Neural crest cell (in vitro differentiated cells): ENCODE results near the gene ZNF394. TPM values are rescaled to one million over a fixed set of nuclear protein-coding genes. Genes with fewer than 3 reads are reported as not detected.

ENCODE experiments used
- DNase-seq: peaks from one replicate; pipeline ENCODE4 v3.0.0; 2021; ENCODE audit warnings: low read depth, mixed read lengths, low spot score
- H3K27ac Mint-ChIP-seq: one replicate; pipeline ENCODE4 v1.8.0; 2021; ENCODE audit warnings: mild to moderate bottlenecking, mixed read lengths; ENCODE audit not compliant: unreplicated experiment
- H3K27me3 Mint-ChIP-seq: 2 replicates; pipeline ENCODE4 v1.8.0; 2021; ENCODE audit warnings: low read depth, mild to moderate bottlenecking, mixed read lengths
- H3K36me3 Mint-ChIP-seq: 2 replicates; pipeline ENCODE4 v1.8.0; 2021; ENCODE audit warnings: low read depth, mild to moderate bottlenecking, mixed read lengths
- H3K4me1 Mint-ChIP-seq: 2 replicates; pipeline ENCODE4 v1.8.0; 2021; ENCODE audit warnings: mixed read lengths
- H3K4me3 Mint-ChIP-seq: one replicate; pipeline ENCODE4 v1.8.0; 2021; ENCODE audit warnings: mild to moderate bottlenecking, mixed read lengths
- H3K9me3 Mint-ChIP-seq: 2 replicates; pipeline ENCODE4 v1.8.0; 2021; ENCODE audit warnings: mixed read lengths
- total RNA-seq: library from RNA; stranded (reverse); gene quantifications from 2 replicates; pipeline ENCODE4 v1.2.1, GENCODE V29; 2021
- TF ChIP-seq, protein P1 (sequence below): fragments of 200-600 bp; sonication (generic); conservative IDR thresholded peaks from 2 replicates; pipeline ENCODE4 v1.5.0; 2021; ENCODE audit warnings: antibody characterized with exemption, mild to moderate bottlenecking

Gene ZNF394
- total RNA-seq, 1 donor from 2014 or later, result 19.5 TPM

DNA sequence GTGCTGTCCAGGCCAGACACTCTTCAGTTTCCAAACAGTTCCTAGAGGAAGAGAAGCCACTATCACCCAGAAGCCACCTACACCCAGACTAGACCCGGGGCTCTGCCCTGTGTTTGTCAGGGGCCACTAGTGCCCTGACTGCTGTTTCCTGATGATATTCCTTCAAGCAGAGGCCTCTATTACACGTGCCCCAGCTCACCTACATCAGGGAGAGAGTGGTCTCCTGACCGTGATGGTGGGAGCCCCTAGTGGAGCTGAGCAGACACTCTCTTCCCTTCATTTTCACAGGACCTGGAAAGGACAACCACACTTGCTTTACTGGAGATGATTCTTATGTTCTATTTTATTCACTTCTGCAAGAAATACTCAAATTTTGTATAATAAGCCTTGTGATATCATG, 9.2 kb downstream of the ZNF394 start:
- H3K27me3 Mint-ChIP-seq, result no peaks in the 10 kb centered on the region
- DNase-seq, result no peak
- no peaks in the 10 kb centered on the region for H3K4me1 Mint-ChIP-seq
- no peak overlapping the region for H3K4me3 Mint-ChIP-seq
- H3K9me3 Mint-ChIP-seq, result peaks cover 5% of the 10 kb centered on the region
- no peak overlapping the region for H3K27ac Mint-ChIP-seq
- TF ChIP-seq, protein P1, sequence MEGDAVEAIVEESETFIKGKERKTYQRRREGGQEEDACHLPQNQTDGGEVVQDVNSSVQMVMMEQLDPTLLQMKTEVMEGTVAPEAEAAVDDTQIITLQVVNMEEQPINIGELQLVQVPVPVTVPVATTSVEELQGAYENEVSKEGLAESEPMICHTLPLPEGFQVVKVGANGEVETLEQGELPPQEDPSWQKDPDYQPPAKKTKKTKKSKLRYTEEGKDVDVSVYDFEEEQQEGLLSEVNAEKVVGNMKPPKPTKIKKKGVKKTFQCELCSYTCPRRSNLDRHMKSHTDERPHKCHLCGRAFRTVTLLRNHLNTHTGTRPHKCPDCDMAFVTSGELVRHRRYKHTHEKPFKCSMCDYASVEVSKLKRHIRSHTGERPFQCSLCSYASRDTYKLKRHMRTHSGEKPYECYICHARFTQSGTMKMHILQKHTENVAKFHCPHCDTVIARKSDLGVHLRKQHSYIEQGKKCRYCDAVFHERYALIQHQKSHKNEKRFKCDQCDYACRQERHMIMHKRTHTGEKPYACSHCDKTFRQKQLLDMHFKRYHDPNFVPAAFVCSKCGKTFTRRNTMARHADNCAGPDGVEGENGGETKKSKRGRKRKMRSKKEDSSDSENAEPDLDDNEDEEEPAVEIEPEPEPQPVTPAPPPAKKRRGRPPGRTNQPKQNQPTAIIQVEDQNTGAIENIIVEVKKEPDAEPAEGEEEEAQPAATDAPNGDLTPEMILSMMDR, result no peak
- peaks cover 40% of the 10 kb centered on the region for H3K36me3 Mint-ChIP-seq

DNA sequence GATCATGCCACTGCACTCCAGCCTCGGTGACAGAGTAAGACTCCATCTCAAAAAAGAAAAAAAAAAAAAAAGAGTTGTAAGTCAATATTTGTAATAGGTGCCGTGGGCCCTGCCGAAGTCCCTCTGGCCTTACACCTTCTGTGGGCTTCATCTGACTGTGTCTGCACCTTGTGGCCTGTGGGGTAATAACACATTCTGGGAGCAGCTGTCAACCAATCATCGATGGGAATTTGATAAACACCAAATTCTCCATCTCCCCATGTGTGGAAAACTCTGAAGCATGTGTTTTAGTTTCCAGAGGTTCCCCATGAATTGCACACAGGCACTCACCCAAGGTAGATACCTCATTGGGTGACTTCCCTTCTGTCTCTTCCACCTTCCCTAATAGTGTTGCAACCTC, 10.8 kb downstream of the ZNF394 start:
- TF ChIP-seq, protein P1, result peak; percentile 25
- Mint-ChIP-seq H3K27ac (no peak overlapping the region), H3K27me3 (no peaks in the 10 kb centered on the region), H3K9me3 (peaks cover 5% of the 10 kb centered on the region), H3K4me3 (no peak overlapping the region), H3K36me3 (peaks cover 33% of the 10 kb centered on the region), H3K4me1 (no peaks in the 10 kb centered on the region)
- DNase-seq, result no peak

DNA sequence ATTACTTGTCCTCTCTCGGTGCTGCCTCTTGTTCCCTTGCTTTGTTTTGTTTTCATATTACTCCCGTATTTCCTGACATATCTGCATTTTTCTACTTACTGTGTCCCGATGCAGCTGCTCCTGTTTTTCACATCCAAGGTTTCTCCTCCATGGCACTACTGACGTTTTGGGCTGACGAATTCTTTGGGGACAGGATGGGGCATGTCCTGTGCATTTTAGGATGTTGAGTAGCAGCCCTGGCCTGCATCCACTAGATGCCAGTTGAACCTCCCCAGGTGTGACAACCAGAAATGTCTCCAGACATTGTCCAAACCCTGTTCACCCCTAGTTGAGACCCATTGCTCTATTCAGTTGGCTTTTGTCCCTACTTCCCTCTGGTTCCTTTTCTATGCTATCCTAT, 15.0 kb downstream of the ZNF394 start:
- H3K27ac Mint-ChIP-seq, result no peak overlapping the region
- no peaks in the 10 kb centered on the region for H3K9me3 Mint-ChIP-seq
- H3K36me3 Mint-ChIP-seq, result peaks cover 10% of the 10 kb centered on the region
- H3K4me1 Mint-ChIP-seq, result no peaks in the 10 kb centered on the region
- no peaks in the 10 kb centered on the region for H3K27me3 Mint-ChIP-seq
- H3K4me3 Mint-ChIP-seq, result no peak overlapping the region
- DNase-seq, result no peak
- TF ChIP-seq, protein P1, result no peak

DNA sequence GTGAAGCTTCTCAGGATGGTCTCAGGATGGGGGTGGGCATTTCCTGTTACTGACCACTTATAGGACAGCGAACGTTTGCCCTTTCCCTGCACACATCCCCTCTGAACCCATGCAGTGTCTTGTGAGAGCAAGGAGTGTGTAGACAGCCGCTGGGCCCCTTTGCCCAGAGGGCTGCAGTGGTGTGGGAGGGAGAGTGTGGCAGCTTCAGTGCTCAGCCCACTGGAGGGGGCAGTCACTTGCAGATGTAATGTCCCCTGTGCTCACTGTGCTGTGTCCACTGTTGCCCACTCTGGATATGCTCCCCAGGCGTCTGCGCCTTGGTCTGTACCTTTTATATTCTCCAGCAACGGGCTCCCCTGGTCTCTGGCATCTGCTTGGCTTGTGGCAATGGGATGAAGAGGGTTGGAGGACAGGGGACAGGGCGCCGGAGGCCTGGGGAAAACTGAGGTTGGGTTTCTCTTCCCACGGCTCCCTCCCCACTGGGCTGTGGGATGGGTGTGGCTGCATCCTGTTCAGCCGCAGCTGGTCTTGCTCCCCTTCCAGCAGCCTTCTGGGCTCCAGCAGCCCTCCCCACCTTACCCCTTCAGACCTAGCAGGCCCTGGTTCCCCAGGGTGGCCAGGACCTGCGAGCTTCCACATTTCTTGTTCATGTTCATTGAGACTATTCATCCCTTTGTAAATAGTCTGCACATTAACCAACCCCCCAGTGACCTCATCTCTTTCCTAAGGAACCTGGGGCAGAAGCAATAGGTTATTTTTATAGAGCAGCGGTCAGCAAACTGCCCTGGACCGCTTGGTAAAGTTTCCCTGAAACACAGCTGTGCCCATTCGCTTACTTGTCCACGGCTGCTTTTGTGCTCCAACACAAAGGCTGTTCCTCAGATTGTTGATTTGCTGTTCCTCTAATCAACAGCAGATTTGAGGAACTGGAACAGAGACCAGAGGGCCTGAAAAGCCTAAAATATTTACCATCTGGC, 21.3 kb downstream of the ZNF394 start:
- Mint-ChIP-seq H3K27me3 (no peaks in the 10 kb centered on the region), H3K9me3 (no peaks in the 10 kb centered on the region), H3K4me3 (peak overlapping the region; percentile 22), H3K36me3 (peaks cover 2% of the 10 kb centered on the region), H3K27ac (no peak overlapping the region), H3K4me1 (peaks cover 3% of the 10 kb centered on the region)
- TF ChIP-seq, protein P1, result no peak
- no peak for DNase-seq

DNA sequence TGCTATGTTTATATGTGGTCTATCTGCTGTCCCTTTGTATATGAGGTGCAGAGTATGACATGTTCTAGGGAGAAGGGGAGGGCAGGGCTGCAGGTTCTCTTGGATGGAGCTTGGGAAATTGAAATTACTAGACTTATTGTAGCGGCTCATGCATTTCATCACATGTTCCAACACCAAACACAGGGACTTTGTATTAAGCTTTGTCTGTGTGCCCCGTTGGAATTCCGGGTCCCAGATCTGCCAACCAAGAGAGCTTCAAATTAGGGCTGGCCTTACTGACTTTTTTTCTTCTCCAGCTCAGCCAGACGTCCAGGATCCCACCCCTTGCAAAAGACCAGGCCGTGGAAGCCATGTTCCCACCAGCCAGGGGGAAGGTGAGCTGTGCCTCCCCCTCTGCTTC, 24.0 kb downstream of the ZNF394 start:
- Mint-ChIP-seq H3K27me3 (peaks cover 2% of the 10 kb centered on the region), H3K4me3 (peak overlapping the region; percentile 64), H3K27ac (no peak overlapping the region), H3K4me1 (peaks cover 17% of the 10 kb centered on the region), H3K9me3 (no peaks in the 10 kb centered on the region), H3K36me3 (no peaks in the 10 kb centered on the region)
- no peak for DNase-seq
- TF ChIP-seq, protein P1, result no peak
